GM10266 (cell line): ENCODE data around the gene ABCA4.

Experiments
- DNase-seq: peaks from one replicate; pipeline ENCODE4 v3.0.0; 2012; ENCODE audit errors: extremely low spot score
- CTCF ChIP-seq: IDR thresholded peaks from 2 replicates; pipeline ENCODE4 v1.5.1; 2012; ENCODE audit warnings: mild to moderate bottlenecking, low read depth; ENCODE audit not compliant: control insufficient read depth, insufficient read depth; ENCODE audit errors: missing control alignments

Gene ABCA4

GRCh38 chr1:94115900-94116436 is 5.0 kb downstream of the ABCA4 start:
- TF ChIP-seq CTCF = no peak
- no peak for DNase-seq

GRCh38 chr1:94115254-94115899 is 5.6 kb downstream of the ABCA4 start:
- DNase-seq = no peak
- no peak for TF ChIP-seq CTCF

GRCh38 chr1:94113589-94114226 is 7.2 kb downstream of the ABCA4 start:
- DNase-seq = no peak
- TF ChIP-seq CTCF = no peak

- no peak for TF ChIP-seq CTCF
- DNase-seq = no peak
Measured at GRCh38 chr1:94111879-94112278, 9.1 kb downstream of the ABCA4 start.

GRCh38 chr1:94110946-94111740 is 9.8 kb downstream of the ABCA4 start:
- TF ChIP-seq CTCF = no peak
- DNase-seq = no peak

- DNase-seq = no peak
- no peak for TF ChIP-seq CTCF
Measured at GRCh38 chr1:94110021-94110761, 10.8 kb downstream of the ABCA4 start.
